Measurements from ENCODE around the gene POLR1G.

Gene POLR1G

GRCh38 chr19:45444318-45445041, 38.0 kb downstream of the POLR1G start:
- peak; percentile 77 for DNase-seq (ENCODE audit: low spot score)
- no peak for FAIRE-seq

DNA sequence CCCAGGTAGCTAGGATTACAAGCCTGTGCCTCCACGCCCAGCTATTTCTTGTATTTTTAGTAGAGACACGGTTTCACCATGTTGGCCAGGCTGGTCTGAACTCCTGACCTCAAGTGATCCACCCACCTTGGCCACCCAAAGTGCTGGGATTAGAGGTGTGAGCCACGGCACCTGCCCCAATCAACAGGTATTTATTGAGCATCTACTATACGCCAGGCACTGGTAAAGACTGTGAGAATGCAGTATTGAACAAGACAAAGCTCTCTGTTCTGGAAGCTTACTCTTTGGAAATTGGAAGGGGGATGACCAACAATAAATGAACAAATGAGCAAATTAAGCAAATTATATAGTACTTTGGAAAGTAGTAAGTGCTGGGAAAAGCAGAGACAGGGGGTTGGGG, 38.7 kb downstream of the POLR1G start:
- DNase-seq (ENCODE audit: low spot score), result no peak
- FAIRE-seq, result no peak

GRCh38 chr19:45446295-45446694, 39.9 kb downstream of the POLR1G start:
- FAIRE-seq (no peak), DNase-seq (ENCODE audit: low spot score) (peak; percentile 40)

DNA sequence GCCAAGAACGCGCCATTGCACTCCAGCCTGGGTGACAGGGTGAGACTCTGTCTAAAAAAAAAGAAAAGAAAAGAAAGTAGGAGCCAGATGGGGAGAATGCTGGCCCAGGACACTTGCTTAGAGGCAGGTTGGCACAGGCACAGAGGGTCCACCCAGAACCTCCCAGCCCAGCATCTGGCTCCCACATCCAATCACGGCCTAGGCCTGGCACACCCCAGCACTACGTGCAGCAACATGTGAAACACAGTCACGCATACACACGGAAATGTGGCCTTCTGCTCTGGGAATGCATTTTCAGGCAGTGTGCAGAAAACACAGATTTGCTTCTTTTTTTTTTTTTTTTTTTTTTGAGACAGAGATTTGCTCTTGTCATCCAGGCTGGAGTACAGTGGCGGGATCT, 40.5 kb downstream of the POLR1G start:
- DNase-seq (ENCODE audit: low spot score) (no peak), FAIRE-seq (no peak)

- FAIRE-seq (no peak), DNase-seq (ENCODE audit: low spot score) (no peak)
Observed at GRCh38 chr19:45448425-45448756, 41.9 kb downstream of the POLR1G start.

GRCh38 chr19:45448887-45449299, 42.4 kb downstream of the POLR1G start:
- DNase-seq (ENCODE audit: low spot score) (no peak), FAIRE-seq (no peak)

DNA sequence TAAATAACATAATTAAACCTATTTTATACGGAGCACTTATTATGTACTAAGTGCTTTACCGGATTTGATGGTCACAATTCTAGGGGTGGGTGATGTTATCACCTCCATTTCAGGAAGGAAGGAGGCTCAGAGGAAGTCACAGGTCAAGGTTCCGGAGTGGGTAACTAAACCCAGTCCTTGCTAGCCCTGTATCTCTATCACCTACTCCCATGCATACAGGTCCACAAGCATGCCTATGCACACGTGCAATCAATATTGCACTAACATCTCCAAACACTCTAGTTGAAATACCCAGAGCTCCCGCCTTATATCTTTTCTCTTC, 43.5 kb downstream of the POLR1G start:
- FAIRE-seq (no peak), DNase-seq (ENCODE audit: low spot score) (no peak)

DNA sequence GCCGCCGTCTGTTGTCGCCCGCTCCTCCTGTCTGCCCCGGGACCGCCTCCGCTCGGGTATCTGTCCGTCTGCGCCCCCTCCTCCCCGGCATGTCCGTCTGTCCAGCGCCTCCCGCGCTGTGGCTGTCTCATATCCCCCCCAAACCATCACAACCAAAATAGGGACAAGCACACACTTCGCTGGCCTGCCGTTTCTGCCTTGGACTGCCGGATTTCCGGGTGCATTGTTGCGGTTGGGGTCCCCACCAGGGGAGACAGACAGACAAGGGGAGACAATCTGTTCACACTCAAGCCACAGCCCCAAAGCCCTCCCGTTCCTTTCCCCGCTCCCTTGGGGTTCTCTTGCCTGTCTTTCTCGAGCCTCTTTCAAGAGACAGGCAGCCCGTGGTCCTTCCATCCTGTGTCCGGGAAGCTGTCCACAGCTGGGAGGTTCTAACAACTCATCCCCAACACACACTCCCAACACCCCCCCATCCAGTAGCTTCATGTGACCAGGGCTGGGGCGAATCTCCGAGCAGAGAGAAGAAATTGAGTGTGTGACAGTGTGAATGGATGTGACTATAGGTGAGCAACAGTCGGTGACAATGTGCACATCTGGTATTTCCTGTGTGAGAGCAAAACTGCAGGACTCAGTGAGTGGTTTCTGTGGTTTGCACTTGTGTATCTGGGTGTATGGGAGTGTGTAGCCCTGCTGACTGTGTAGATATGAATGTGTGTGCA, 44.8 kb downstream of the POLR1G start:
- peak; percentile 42 for DNase-seq (ENCODE audit: low spot score)
- no peak for FAIRE-seq

- DNase-seq (ENCODE audit: low spot score), result no peak
- no peak for FAIRE-seq
Observed at GRCh38 chr19:45451850-45452387, 45.5 kb downstream of the POLR1G start.

DNA sequence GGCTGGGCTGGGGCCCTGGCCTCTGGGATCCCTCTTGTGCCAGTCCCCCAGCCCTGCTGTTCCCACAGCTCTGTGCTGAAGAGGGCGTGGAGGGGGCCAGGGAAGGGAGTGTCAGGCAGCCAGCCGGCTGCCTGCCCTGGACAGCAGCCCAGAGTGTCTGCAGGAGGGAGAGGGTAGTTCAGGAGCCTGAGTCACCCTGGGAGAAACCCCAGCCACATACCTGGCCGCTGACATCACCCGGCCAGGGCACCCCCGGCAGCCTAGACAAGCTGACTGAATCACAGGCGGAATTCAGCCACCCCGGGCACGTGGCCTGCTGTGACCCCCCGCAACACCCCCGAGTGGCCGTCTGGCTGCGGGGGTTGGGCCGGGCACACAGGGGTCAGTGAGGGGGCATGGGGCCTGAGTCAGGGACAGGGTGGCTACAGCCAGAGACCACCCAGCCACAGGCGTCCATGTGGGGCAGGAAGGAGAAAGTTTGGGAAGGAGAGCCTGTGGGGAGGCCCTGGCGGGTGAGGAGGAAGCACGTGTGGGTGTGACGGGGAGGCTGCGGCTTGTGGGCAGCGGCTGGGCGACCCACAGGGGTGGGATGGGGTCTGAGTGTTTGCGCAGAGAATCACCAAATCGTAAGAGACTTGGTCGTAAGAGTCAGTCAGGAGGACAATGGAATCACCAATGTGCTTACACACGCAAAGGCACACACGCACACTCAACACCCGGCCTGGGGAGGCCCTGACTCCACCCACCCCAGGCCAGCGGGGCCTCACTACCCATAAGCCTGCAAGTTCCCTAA, 49.5 kb downstream of the POLR1G start:
- DNase-seq (ENCODE audit: low spot score) (peak; percentile 98), FAIRE-seq (peak; percentile 76)

GRCh38 chr19:45456500-45456815, 50.0 kb downstream of the POLR1G start:
- no peak for DNase-seq (ENCODE audit: low spot score)
- no peak for FAIRE-seq

GRCh38 chr19:45457776-45458175, 51.3 kb downstream of the POLR1G start:
- no peak for DNase-seq (ENCODE audit: low spot score)
- no peak for FAIRE-seq

Data from RCC 7860 (cell line).